ENCODE results near the gene CEP55.

- no peak for TF ChIP-seq CTCF (conservative IDR thresholded peaks at IDR 0.05; ENCODE audit: low read depth, low read length)
- TF ChIP-seq EZH2phosphoT487 (IDR thresholded peaks at IDR 0.05; ENCODE audit: borderline replicate concordance, low read length): no peak
- no peak for TF ChIP-seq EZH2 (IDR thresholded peaks at IDR 0.05; ENCODE audit: low read length, unreplicated experiment)
Observed at GRCh38 chr10:93570383-93570782, 74.0 kb downstream of the CEP55 start.
